HG02642 (cell line): ENCODE measurements around the gene RBM15B.
"Not testable (repeated sequence)": the region's sequence is repeated elsewhere in the genome, so short reads cannot be mapped to it uniquely, and the experiment has no call there.

Experiments
- ATAC-seq: cut with Tn5 transposase; IDR thresholded peaks from one replicate; pipeline ENCODE4 v1.9.1; 2021; ENCODE audit warnings: mild to moderate bottlenecking; ENCODE audit not compliant: unreplicated experiment, poor library complexity

Gene RBM15B

GRCh38 chr3:51391075-51391565, at the start of gene RBM15B:
RBM15B (plus strand) TSS chr3:51391285; CDS start chr3:51391400, 115 bp downstream.
- peak; percentile 89 for ATAC-seq

- ATAC-seq: no peak
Observed at GRCh38 chr3:51343918-51344687, 47.0 kb upstream of the RBM15B start.

- ATAC-seq: no peak
Observed at GRCh38 chr3:51350751-51351150, 40.3 kb upstream of the RBM15B start.

GRCh38 chr3:51353131-51353530, 38.0 kb upstream of the RBM15B start:
- ATAC-seq: no peak

- ATAC-seq: no peak
Observed at GRCh38 chr3:51353691-51354090, 37.4 kb upstream of the RBM15B start.

GRCh38 chr3:51354172-51354571, 36.9 kb upstream of the RBM15B start:
- no peak for ATAC-seq

- ATAC-seq: no peak
Observed at GRCh38 chr3:51354731-51355615, 36.1 kb upstream of the RBM15B start.

GRCh38 chr3:51355891-51356578, 35.0 kb upstream of the RBM15B start:
- no peak for ATAC-seq

- ATAC-seq: no peak
Observed at GRCh38 chr3:51357856-51358255, 33.2 kb upstream of the RBM15B start.

GRCh38 chr3:51358981-51359380, 32.1 kb upstream of the RBM15B start:
- no peak for ATAC-seq

GRCh38 chr3:51360806-51361205, 30.3 kb upstream of the RBM15B start:
- ATAC-seq: no peak

GRCh38 chr3:51361746-51362145, 29.3 kb upstream of the RBM15B start:
- no peak for ATAC-seq

GRCh38 chr3:51362476-51362875, 28.6 kb upstream of the RBM15B start:
- no peak for ATAC-seq

- not testable (repeated sequence) for ATAC-seq
Observed at GRCh38 chr3:51368276-51368675, 22.8 kb upstream of the RBM15B start.

GRCh38 chr3:51371943-51372557, 19.0 kb upstream of the RBM15B start:
- ATAC-seq: no peak

- ATAC-seq: no peak
Observed at GRCh38 chr3:51373658-51374421, 17.2 kb upstream of the RBM15B start.

GRCh38 chr3:51374456-51374855, 16.6 kb upstream of the RBM15B start:
- ATAC-seq: no peak

GRCh38 chr3:51375136-51375535, 15.9 kb upstream of the RBM15B start:
- ATAC-seq: no peak

GRCh38 chr3:51375571-51375970, 15.5 kb upstream of the RBM15B start:
- ATAC-seq: no peak
